ENCODE data around the gene RNASEH2B.

Gene RNASEH2B

GRCh38 chr13:50942630-50943311 lies 33.2 kb downstream of the RNASEH2B start:
- FAIRE-seq (no peak), DNase-seq (ENCODE audit: insufficient read length) (no peak)
- TF ChIP-seq POLR2AphosphoS5 (IDR thresholded peaks at IDR 0.05; ENCODE audit: low read depth, low read length) (no peak), POLR2A (IDR thresholded peaks at IDR 0.05; ENCODE audit: low read depth, low read length) (no peak), TAF1 (IDR thresholded peaks at IDR 0.05; ENCODE audit: borderline replicate concordance, low read depth, low read length) (no peak)

- TF ChIP-seq POLR2AphosphoS5 (IDR thresholded peaks at IDR 0.05; ENCODE audit: low read depth, low read length), result no peak
- no peak for TF ChIP-seq POLR2A (IDR thresholded peaks at IDR 0.05; ENCODE audit: low read depth, low read length)
- TF ChIP-seq TAF1 (IDR thresholded peaks at IDR 0.05; ENCODE audit: borderline replicate concordance, low read depth, low read length), result no peak
- FAIRE-seq, result no peak
- DNase-seq (ENCODE audit: insufficient read length), result no peak
Measured at GRCh38 chr13:50945669-50946068, 36.1 kb downstream of the RNASEH2B start.

GRCh38 chr13:50948601-50949000 lies 39.0 kb downstream of the RNASEH2B start:
- no peak for DNase-seq (ENCODE audit: insufficient read length)
- TF ChIP-seq POLR2A (IDR thresholded peaks at IDR 0.05; ENCODE audit: low read depth, low read length), result no peak
- no peak for TF ChIP-seq POLR2AphosphoS5 (IDR thresholded peaks at IDR 0.05; ENCODE audit: low read depth, low read length)
- TF ChIP-seq TAF1 (IDR thresholded peaks at IDR 0.05; ENCODE audit: borderline replicate concordance, low read depth, low read length), result no peak
- no peak for FAIRE-seq

GRCh38 chr13:50950849-50951248 lies 41.3 kb downstream of the RNASEH2B start:
- no peak for DNase-seq (ENCODE audit: insufficient read length)
- no peak for FAIRE-seq
- TF ChIP-seq TAF1 (IDR thresholded peaks at IDR 0.05; ENCODE audit: borderline replicate concordance, low read depth, low read length) (no peak), POLR2AphosphoS5 (IDR thresholded peaks at IDR 0.05; ENCODE audit: low read depth, low read length) (no peak), POLR2A (IDR thresholded peaks at IDR 0.05; ENCODE audit: low read depth, low read length) (no peak)

GRCh38 chr13:50951366-50951765 lies 41.8 kb downstream of the RNASEH2B start:
- no peak for DNase-seq (ENCODE audit: insufficient read length)
- TF ChIP-seq POLR2AphosphoS5 (IDR thresholded peaks at IDR 0.05; ENCODE audit: low read depth, low read length) (no peak), TAF1 (IDR thresholded peaks at IDR 0.05; ENCODE audit: borderline replicate concordance, low read depth, low read length) (no peak), POLR2A (IDR thresholded peaks at IDR 0.05; ENCODE audit: low read depth, low read length) (no peak)
- no peak for FAIRE-seq

GRCh38 chr13:50955241-50955640 lies 45.6 kb downstream of the RNASEH2B start:
- FAIRE-seq (no peak), DNase-seq (ENCODE audit: insufficient read length) (no peak)
- TF ChIP-seq TAF1 (IDR thresholded peaks at IDR 0.05; ENCODE audit: borderline replicate concordance, low read depth, low read length), result no peak
- no peak for TF ChIP-seq POLR2A (IDR thresholded peaks at IDR 0.05; ENCODE audit: low read depth, low read length)
- no peak for TF ChIP-seq POLR2AphosphoS5 (IDR thresholded peaks at IDR 0.05; ENCODE audit: low read depth, low read length)

GRCh38 chr13:50955798-50956197 lies 46.2 kb downstream of the RNASEH2B start:
- TF ChIP-seq TAF1 (IDR thresholded peaks at IDR 0.05; ENCODE audit: borderline replicate concordance, low read depth, low read length) (no peak), POLR2A (IDR thresholded peaks at IDR 0.05; ENCODE audit: low read depth, low read length) (no peak), POLR2AphosphoS5 (IDR thresholded peaks at IDR 0.05; ENCODE audit: low read depth, low read length) (no peak)
- DNase-seq (ENCODE audit: insufficient read length) (no peak), FAIRE-seq (no peak)

GRCh38 chr13:50957620-50958019 lies 48.0 kb downstream of the RNASEH2B start:
- no peak for FAIRE-seq
- TF ChIP-seq POLR2A (IDR thresholded peaks at IDR 0.05; ENCODE audit: low read depth, low read length) (no peak), POLR2AphosphoS5 (IDR thresholded peaks at IDR 0.05; ENCODE audit: low read depth, low read length) (no peak), TAF1 (IDR thresholded peaks at IDR 0.05; ENCODE audit: borderline replicate concordance, low read depth, low read length) (no peak)
- DNase-seq (ENCODE audit: insufficient read length), result no peak

- TF ChIP-seq POLR2AphosphoS5 (IDR thresholded peaks at IDR 0.05; ENCODE audit: low read depth, low read length), result no peak
- TF ChIP-seq TAF1 (IDR thresholded peaks at IDR 0.05; ENCODE audit: borderline replicate concordance, low read depth, low read length), result no peak
- TF ChIP-seq POLR2A (IDR thresholded peaks at IDR 0.05; ENCODE audit: low read depth, low read length), result no peak
- DNase-seq (ENCODE audit: insufficient read length) (no peak), FAIRE-seq (no peak)
Measured at GRCh38 chr13:50969691-50970090, 60.1 kb downstream of the RNASEH2B start.

GRCh38 chr13:50970956-50971355 lies 61.4 kb downstream of the RNASEH2B start:
- DNase-seq (ENCODE audit: insufficient read length) (no peak), FAIRE-seq (no peak)
- no peak for TF ChIP-seq TAF1 (IDR thresholded peaks at IDR 0.05; ENCODE audit: borderline replicate concordance, low read depth, low read length)
- no peak for TF ChIP-seq POLR2A (IDR thresholded peaks at IDR 0.05; ENCODE audit: low read depth, low read length)
- TF ChIP-seq POLR2AphosphoS5 (IDR thresholded peaks at IDR 0.05; ENCODE audit: low read depth, low read length), result no peak

GRCh38 chr13:50974268-50974667 lies 64.7 kb downstream of the RNASEH2B start:
- no peak for TF ChIP-seq POLR2A (IDR thresholded peaks at IDR 0.05; ENCODE audit: low read depth, low read length)
- TF ChIP-seq POLR2AphosphoS5 (IDR thresholded peaks at IDR 0.05; ENCODE audit: low read depth, low read length), result no peak
- no peak for TF ChIP-seq TAF1 (IDR thresholded peaks at IDR 0.05; ENCODE audit: borderline replicate concordance, low read depth, low read length)
- DNase-seq (ENCODE audit: insufficient read length) (no peak), FAIRE-seq (no peak)

GRCh38 chr13:50979187-50979586 lies 69.6 kb downstream of the RNASEH2B start:
- no peak for FAIRE-seq
- DNase-seq (ENCODE audit: insufficient read length), result no peak
- TF ChIP-seq POLR2A (IDR thresholded peaks at IDR 0.05; ENCODE audit: low read depth, low read length), result no peak
- no peak for TF ChIP-seq POLR2AphosphoS5 (IDR thresholded peaks at IDR 0.05; ENCODE audit: low read depth, low read length)
- no peak for TF ChIP-seq TAF1 (IDR thresholded peaks at IDR 0.05; ENCODE audit: borderline replicate concordance, low read depth, low read length)

All from GM12892 (cell line).